A549 (cell line): ENCODE measurements around the gene SLC47A2. TPM values are rescaled to one million over a fixed set of nuclear protein-coding genes. Genes with fewer than 3 reads are reported as not detected.

ENCODE experiments used
- ATAC-seq, 2 experiments: fragments of 200-7000 bp in 1 of 2; fragments of >200 bp in 1 of 2; cut with Nextera tagmentation in 1 of 2; cut with Tn5 transposase in 1 of 2; 3 replicates each; pipeline versions ENCODE4 v1.8.0 to v1.9.1; 2018 to 2020; ENCODE audit warnings: mild to moderate bottlenecking in 1 of 2, moderate library complexity in 1 of 2
- CTCF ChIA-PET: fragments of 300-600 bp; sonication (Branson Sonifier 250); formaldehyde crosslinking; extraction: SDS; loops from one replicate; lab custom pipeline; 2021; ENCODE audit warnings: antibody characterized with exemption, inconsistent platforms; lab: Yijun Ruan, JAX
- POLR2A ChIA-PET: fragments of 350-600 bp; formaldehyde crosslinking; extraction: SDS; loops from one replicate; lab custom pipeline; 2021; ENCODE audit warnings: antibody characterized with exemption, inconsistent platforms; lab: Yijun Ruan, JAX
- DNase-seq, 2 experiments: peaks; one replicate each; pipeline versions ENCODE4 v3.0.0 to v3.0.0-alpha.2; 2011 to 2016; ENCODE audit warnings: low read depth in 1 of 2, low spot score in 1 of 2
- FAIRE-seq: peaks from 2 replicates; lab custom pipeline; 2011; peaks lifted over from hg19 to GRCh38; lab: Jason Lieb, UNC
- H3K27ac ChIP-seq, 2 experiments: fragments of >200 bp; sonication (Bioruptor Twin); formaldehyde crosslinking; 3 replicates each; pipeline ENCODE4 v1.5.1; 2016 to 2017
- H3K4me1 ChIP-seq: fragments of >200 bp; sonication (Bioruptor Twin); formaldehyde crosslinking; 3 replicates; pipeline ENCODE4 v1.6.1; 2016
- H3K4me2 ChIP-seq: fragments of >200 bp; sonication (Bioruptor Twin); formaldehyde crosslinking; 3 replicates; pipeline ENCODE4 v1.6.1; 2016
- H3K4me3 ChIP-seq: fragments of >200 bp; sonication (Bioruptor Twin); formaldehyde crosslinking; 3 replicates; pipeline ENCODE4 v1.5.1; 2016
- H3K9me3 ChIP-seq: fragments of >200 bp; sonication (Bioruptor Twin); formaldehyde crosslinking; 3 replicates; pipeline ENCODE4 v1.6.1; 2016
- BHLHE40 ChIP-seq: IDR thresholded peaks from 2 replicates; pipeline ENCODE4 v1.6.1; 2012; ENCODE audit warnings: low read depth, low read length, inconsistent platforms
- CEBPB ChIP-seq, 2 experiments: fragments of >200 bp in 1 of 2; sonication (Bioruptor Twin) in 1 of 2; formaldehyde crosslinking in 1 of 2; IDR thresholded peaks; 2 replicates each; pipeline ENCODE4 v1.6.1; 2012 to 2016
- EHF ChIP-seq: fragments of 250-450 bp; sonication (Bioruptor Pico); IDR thresholded peaks from 2 replicates; pipeline ENCODE4 v1.5.0; 2020; ENCODE audit warnings: mild to moderate bottlenecking
- EHMT2 ChIP-seq: fragments of 200-600 bp; sonication (generic); IDR thresholded peaks from 2 replicates; pipeline ENCODE4 v1.6.1; 2016; ENCODE audit warnings: antibody characterized with exemption, low read depth, mild to moderate bottlenecking, moderate library complexity
- EP300 ChIP-seq, 2 experiments: fragments of >200 bp; sonication (Bioruptor Twin); formaldehyde crosslinking; IDR thresholded peaks; 2 replicates in 1 of 2; 3 replicates in 1 of 2; pipeline ENCODE4 v1.6.1; 2016 to 2017
- ESRRA ChIP-seq: fragments of 150-350 bp; IDR thresholded peaks from 2 replicates; pipeline ENCODE4 v1.6.1; 2014; ENCODE audit warnings: mild to moderate bottlenecking, low read length, borderline replicate concordance
- GATA3 ChIP-seq: IDR thresholded peaks from 2 replicates; pipeline ENCODE4 v1.6.1; 2012; ENCODE audit warnings: borderline replicate concordance
- HDAC2 ChIP-seq: fragments of 200-600 bp; sonication (generic); IDR thresholded peaks from 2 replicates; pipeline ENCODE4 v1.6.1; 2016
- HOXA7 ChIP-seq: fragments of 250-450 bp; sonication (Bioruptor Pico); IDR thresholded peaks from 2 replicates; pipeline ENCODE4 v1.5.0; 2020; ENCODE audit warnings: mild to moderate bottlenecking, moderate library complexity
- HOXB13 ChIP-seq: fragments of 250-450 bp; sonication (Bioruptor Pico); IDR thresholded peaks from 2 replicates; pipeline ENCODE4 v1.5.0; 2020; ENCODE audit warnings: low read depth, mild to moderate bottlenecking, moderate library complexity
- KDM5A ChIP-seq: fragments of 200-600 bp; sonication (generic); IDR thresholded peaks from 2 replicates; pipeline ENCODE4 v1.6.1; 2016; ENCODE audit warnings: antibody characterized with exemption, mild to moderate bottlenecking
- MAFK ChIP-seq: fragments of 450-650 bp; IDR thresholded peaks from 2 replicates; pipeline ENCODE4 v1.6.1; 2014; ENCODE audit not compliant: partially characterized antibody
- NPAS2 ChIP-seq: fragments of 250-450 bp; sonication (Bioruptor Pico); IDR thresholded peaks from 2 replicates; pipeline ENCODE4 v1.8.0; 2022; ENCODE audit warnings: mild to moderate bottlenecking, moderate library complexity, borderline replicate concordance
- RAD21 ChIP-seq, 2 experiments: fragments of >200 bp in 1 of 2; sonication (Bioruptor Twin) in 1 of 2; formaldehyde crosslinking in 1 of 2; IDR thresholded peaks in 1 of 2; conservative IDR thresholded peaks in 1 of 2; 2 replicates in 1 of 2; 3 replicates in 1 of 2; pipeline ENCODE4 v1.6.1; 2012 to 2018; ENCODE audit warnings: inconsistent platforms in 1 of 2
- SREBF2 ChIP-seq: fragments of 450-650 bp; IDR thresholded peaks from 2 replicates; pipeline ENCODE4 v1.6.1; 2014; ENCODE audit warnings: mild to moderate bottlenecking, moderate library complexity
- TFCP2L1 ChIP-seq: fragments of 250-450 bp; sonication (Bioruptor Pico); IDR thresholded peaks from 2 replicates; pipeline ENCODE4 v1.5.0; 2021; ENCODE audit warnings: mild to moderate bottlenecking
- ZNF302 ChIP-seq: fragments of 250-450 bp; sonication (Bioruptor Pico); IDR thresholded peaks from 2 replicates; pipeline ENCODE4 v1.9.0; 2021; ENCODE audit warnings: inconsistent platforms, mild to moderate bottlenecking, moderate library complexity
- WGBS: methylation state at CpG from one replicate; pipeline ENCODE4 v1.1.6; 2017; ENCODE audit errors: missing lambda C conversion rate; 5-methylcytosine and 5-hydroxymethylcytosine counted together
- polyA plus RNA-seq, 4 experiments: library from polyadenylated mRNA; depleted of rRNA in 3 of 4; stranded (reverse); fragments of >200 nt; fragmentation: RNase III in 1 of 4; extraction: RNeasy Plus Mini Kit Qiagen cat#74134 plus additional on column Dnase treatment in 1 of 4; gene quantifications; 2 replicates in 3 of 4; 3 replicates in 1 of 4; pipeline ENCODE4 v1.2.3, GENCODE V29; 2011 to 2017
- TF ChIP-seq, protein P1 (sequence below): IDR thresholded peaks from 2 replicates; pipeline ENCODE4 v1.6.1; 2012
- TF ChIP-seq, protein P2 (sequence below): fragments of 450-650 bp; IDR thresholded peaks from 2 replicates; pipeline ENCODE4 v1.6.1; 2014; ENCODE audit warnings: antibody characterized with exemption
- TF ChIP-seq, protein P3 (sequence below): fragments of 250-450 bp; sonication (Bioruptor Pico); IDR thresholded peaks from 2 replicates; pipeline ENCODE4 v1.5.0; 2020; ENCODE audit warnings: low read depth, mild to moderate bottlenecking, moderate library complexity

Gene SLC47A2
- polyA plus RNA-seq, 2 of the 4 experiments (the other 2 are of a cell fraction) = 0.13 to 0.27 TPM

- H3K4me2 ChIP-seq = no peak overlapping the region
- H3K27ac ChIP-seq = no peak overlapping the region
- POLR2A ChIA-PET = interaction anchor here (1.2 kb wide), 1 partner anchor 16 kb away, joined by 5 read pairs; the partner anchor contains the start of gene ALDH3A2
- no peaks in the 10 kb centered on the region for H3K9me3 ChIP-seq
- no peak for FAIRE-seq
- no peak for TF ChIP-seq GATA3
- TF ChIP-seq NPAS2 (CRISPR knock-in tag) = no peak
- TF ChIP-seq, protein P1, sequence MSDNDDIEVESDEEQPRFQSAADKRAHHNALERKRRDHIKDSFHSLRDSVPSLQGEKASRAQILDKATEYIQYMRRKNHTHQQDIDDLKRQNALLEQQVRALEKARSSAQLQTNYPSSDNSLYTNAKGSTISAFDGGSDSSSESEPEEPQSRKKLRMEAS = no peak
- TF ChIP-seq KDM5A = no peak
- TF ChIP-seq RAD21 (conservative IDR thresholded peaks at IDR 0.05 in 1 of 2, IDR thresholded peaks at IDR 0.05 in 1 of 2) = no peak
- no peak for TF ChIP-seq ESRRA
- no peak for TF ChIP-seq EHF (CRISPR knock-in tag)
- TF ChIP-seq, all 56 proteins: peak for 0
- Histone ChIP-seq H3K4me1 (peaks cover 19% of the 10 kb centered on the region), H3K4me3 (no peak overlapping the region)
- no peak for DNase-seq
- CTCF ChIA-PET = interaction anchor here (0.8 to 2.1 kb wide), 9 partner anchors 15 to 151 kb away, joined by 3 to 8 read pairs (median 5); partner anchors contain the start of gene ALDH3A2
- ATAC-seq = no peak
- 78% methylated on average over 5 of the region's 5 CpGs for WGBS
Measured at GRCh38 chr17:19664136-19664820, 52.1 kb downstream of the SLC47A2 start.

DNA sequence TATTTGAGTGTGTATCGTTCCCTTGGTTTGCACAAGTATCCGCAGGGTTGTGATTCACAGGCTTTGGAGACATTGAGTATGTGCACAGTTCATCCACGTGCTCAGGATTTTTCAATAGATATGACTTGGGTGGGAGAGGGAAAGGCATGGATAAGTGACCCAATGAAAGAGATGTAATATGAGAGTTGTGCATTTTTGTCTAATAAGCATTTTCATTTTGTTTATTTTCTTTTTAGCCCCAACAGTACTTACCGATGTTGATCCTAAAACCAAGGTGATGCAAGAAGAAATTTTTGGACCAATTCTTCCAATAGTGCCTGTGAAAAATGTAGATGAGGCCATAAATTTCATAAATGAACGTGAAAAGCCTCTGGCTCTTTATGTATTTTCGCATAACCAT is 53.3 kb downstream of the SLC47A2 start:
- Histone ChIP-seq H3K4me2 (no peak overlapping the region), H3K4me1 (peaks cover 21% of the 10 kb centered on the region), H3K4me3 (no peak overlapping the region), H3K9me3 (no peaks in the 10 kb centered on the region), H3K27ac (no peak overlapping the region)
- ChIA-PET POLR2A (interaction anchor here (1.2 to 4.7 kb wide), 2 partner anchors 15 kb away, joined by 5 to 28 read pairs; partner anchors contain the start of gene ALDH3A2), CTCF (interaction anchor here (0.7 to 3.4 kb wide), 6 partner anchors 9 to 150 kb away, joined by 3 to 22 read pairs (median 6); no protein-coding TSS in a partner anchor)
- WGBS = 91% methylated on average over 6 of the region's 6 CpGs
- no peak for TF ChIP-seq EP300 (IDR thresholded peaks at IDR 0.05)
- TF ChIP-seq HOXB13 (CRISPR knock-in tag) = no peak
- TF ChIP-seq ZNF302 (CRISPR knock-in tag) = no peak
- no peak for TF ChIP-seq BHLHE40
- TF ChIP-seq, protein P2, sequence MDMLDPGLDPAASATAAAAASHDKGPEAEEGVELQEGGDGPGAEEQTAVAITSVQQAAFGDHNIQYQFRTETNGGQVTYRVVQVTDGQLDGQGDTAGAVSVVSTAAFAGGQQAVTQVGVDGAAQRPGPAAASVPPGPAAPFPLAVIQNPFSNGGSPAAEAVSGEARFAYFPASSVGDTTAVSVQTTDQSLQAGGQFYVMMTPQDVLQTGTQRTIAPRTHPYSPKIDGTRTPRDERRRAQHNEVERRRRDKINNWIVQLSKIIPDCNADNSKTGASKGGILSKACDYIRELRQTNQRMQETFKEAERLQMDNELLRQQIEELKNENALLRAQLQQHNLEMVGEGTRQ = no peak
- peak; percentile 90 for TF ChIP-seq MAFK
- TF ChIP-seq TFCP2L1 (CRISPR knock-in tag) = no peak
- no peak for DNase-seq
- FAIRE-seq = no peak
- ATAC-seq = no peak

GRCh38 chr17:19661121-19661520 is 55.3 kb downstream of the SLC47A2 start:
- POLR2A ChIA-PET = interaction anchor here (4.7 kb wide), 1 partner anchor 13 kb away, joined by 28 read pairs; the partner anchor contains the start of gene ALDH3A2
- Histone ChIP-seq H3K9me3 (no peaks in the 10 kb centered on the region), H3K4me3 (no peak overlapping the region), H3K4me2 (no peak overlapping the region; the same call in 2 of the 3 replicates)
- DNase-seq = no peak
- peak; percentile 73 for TF ChIP-seq MAFK
- no peak for TF ChIP-seq GATA3
- TF ChIP-seq, all 56 proteins: peak for 1
- no peak for FAIRE-seq
- CTCF ChIA-PET = interaction anchor here (0.8 to 3.4 kb wide), 9 partner anchors 11 to 148 kb away, joined by 3 to 22 read pairs (median 5); partner anchors contain the start of genes ALDH3A2 and SLC47A1
- 91% methylated on average over 3 of the region's 3 CpGs for WGBS
- no peak for ATAC-seq
- Histone ChIP-seq H3K27ac (no peak overlapping the region), H3K4me1 (peaks cover 29% of the 10 kb centered on the region)

- ChIA-PET POLR2A (interaction anchor here (0.6 to 4.7 kb wide), 2 partner anchors 12 to 50 kb away, joined by 3 to 28 read pairs; partner anchors contain the start of gene ALDH3A2), CTCF (interaction anchor here (0.5 to 3.4 kb wide), 9 partner anchors 12 to 132 kb away, joined by 3 to 22 read pairs (median 4); partner anchors contain the start of genes ALDH3A2 and SLC47A1)
- peak; percentile 21 to 37; a peak in 1 of 6 replicates for ATAC-seq
- 43% methylated on average over 6 of the region's 6 CpGs for WGBS
- no peaks in the 10 kb centered on the region for H3K9me3 ChIP-seq
- peak overlapping the region in 1 of 2 experiments; percentile 29; a peak in 3 of 6 replicates for H3K27ac ChIP-seq
- H3K4me3 ChIP-seq = no peak overlapping the region
- DNase-seq = no peak
- peak overlapping the region; percentile 38 for H3K4me2 ChIP-seq
- peaks cover 29% of the 10 kb centered on the region for H3K4me1 ChIP-seq
- TF ChIP-seq HOXB13 (CRISPR knock-in tag) (no peak), EHMT2 (no peak), HDAC2 (no peak), HOXA7 (no peak), SREBF2 (no peak), CEBPB (IDR thresholded peaks at IDR 0.05) (peak in 1 of 2 experiments; percentile 9; a peak in 1 of 4 replicates)
- TF ChIP-seq, protein P3, sequence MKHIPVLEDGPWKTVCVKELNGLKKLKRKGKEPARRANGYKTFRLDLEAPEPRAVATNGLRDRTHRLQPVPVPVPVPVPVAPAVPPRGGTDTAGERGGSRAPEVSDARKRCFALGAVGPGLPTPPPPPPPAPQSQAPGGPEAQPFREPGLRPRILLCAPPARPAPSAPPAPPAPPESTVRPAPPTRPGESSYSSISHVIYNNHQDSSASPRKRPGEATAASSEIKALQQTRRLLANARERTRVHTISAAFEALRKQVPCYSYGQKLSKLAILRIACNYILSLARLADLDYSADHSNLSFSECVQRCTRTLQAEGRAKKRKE = no peak
- no peak for FAIRE-seq
Measured at GRCh38 chr17:19660219-19660870, 56.0 kb downstream of the SLC47A2 start.
